ENCODE measurements around the gene SCYL2.

GRCh38 chr12:100267603-100268281 lies 765 bp downstream of the SCYL2 start:
- peak; percentile 2; the same call in 1 of the 2 replicates for TF ChIP-seq CTCF (tag by site-specific recombination; IDR thresholded peaks at IDR 0.05)
- TF ChIP-seq ZNF121 (tag by site-specific recombination; IDR thresholded peaks at IDR 0.05), result no peak

Data from HEK293 (cell line).